GM18505 (cell line): ENCODE measurements around the gene ACD.

Source experiments
- ATAC-seq: cut with Tn5 transposase; IDR thresholded peaks from one replicate; pipeline ENCODE4 v1.9.1; 2021; ENCODE audit not compliant: unreplicated experiment
- POLR2A ChIP-seq: IDR thresholded peaks from 4 replicates; pipeline ENCODE4 v1.6.1; 2011; ENCODE audit warnings: borderline replicate concordance; ENCODE audit not compliant: insufficient read depth, insufficient read length; ENCODE audit errors: extremely low read depth

ACD gene

GRCh38 chr16:67637625-67638024 is 22.4 kb downstream of the ACD start:
- ATAC-seq = no peak
- no peak for TF ChIP-seq POLR2A

GRCh38 chr16:67636713-67637112 is 23.3 kb downstream of the ACD start:
- no peak for TF ChIP-seq POLR2A
- no peak for ATAC-seq

GRCh38 chr16:67632415-67633172 is 27.5 kb downstream of the ACD start:
- TF ChIP-seq POLR2A = no peak
- no peak for ATAC-seq

GRCh38 chr16:67628216-67628615 is 31.8 kb downstream of the ACD start:
- no peak for ATAC-seq
- TF ChIP-seq POLR2A = no peak

- ATAC-seq = no peak
- no peak for TF ChIP-seq POLR2A
Observed at GRCh38 chr16:67613808-67614207, 46.3 kb downstream of the ACD start.

GRCh38 chr16:67608364-67608763 is 51.7 kb downstream of the ACD start:
- TF ChIP-seq POLR2A = no peak
- no peak for ATAC-seq
